ENCODE measurements around the gene EXOC3.

EXOC3 gene

GRCh38 chr5:516338-516925, 73.5 kb downstream of the EXOC3 start:
- H3K4me3 ChIP-seq (ENCODE audit: low read length), result no peak overlapping the region
- TF ChIP-seq ZNF274 (IDR thresholded peaks at IDR 0.05; ENCODE audit: low read depth, low read length), result no peak
